SU-DHL-6 (cell line): Measurements from ENCODE around the gene CSNK2B.

Source experiments
- H2AFZ ChIP-seq: fragments of 200-600 bp; sonication (generic); 2 replicates; pipeline ENCODE4 v1.6.1; 2014; ENCODE audit warnings: low read depth, mild to moderate bottlenecking, moderate library complexity, mixed read lengths, antibody characterized with exemption, low read length; ENCODE audit not compliant: severe bottlenecking
- H3F3A ChIP-seq: fragments of 200-600 bp; shearing (Covaris generic); 2 replicates; pipeline ENCODE4 v1.6.0; 2016; ENCODE audit warnings: antibody characterized with exemption, mild to moderate bottlenecking; ENCODE audit not compliant: insufficient read depth
- H3K27ac ChIP-seq: fragments of 200-600 bp; sonication (generic); 2 replicates; pipeline ENCODE4 v1.5.1; 2016; ENCODE audit warnings: low read depth, mild to moderate bottlenecking, low read length, moderate library complexity, mixed read lengths
- H3K27me3 ChIP-seq: fragments of 200-600 bp; sonication (generic), shearing (Covaris generic); 2 replicates; pipeline ENCODE4 v1.6.0; 2014; ENCODE audit warnings: mild to moderate bottlenecking, low read length
- H3K36me3 ChIP-seq: fragments of 200-600 bp; sonication (generic); 2 replicates; pipeline ENCODE4 v1.6.1; 2014; ENCODE audit warnings: mild to moderate bottlenecking, low read length, mixed read lengths
- H3K4me2 ChIP-seq: fragments of 300-600, 200-600 bp; shearing (Covaris generic), sonication (generic); 2 replicates; pipeline ENCODE4 v1.6.0; 2014; ENCODE audit warnings: low read length, low read depth, mild to moderate bottlenecking; ENCODE audit not compliant: poor library complexity, severe bottlenecking
- H3K4me3 ChIP-seq: fragments of 200-600 bp; sonication (generic); 2 replicates; pipeline ENCODE4 v1.5.1; 2014; ENCODE audit warnings: antibody characterized with exemption, low read length, mild to moderate bottlenecking, mixed read lengths; ENCODE audit not compliant: insufficient read depth, poor library complexity, severe bottlenecking
- H3K79me2 ChIP-seq: fragments of 200-600 bp; sonication (generic); 2 replicates; pipeline ENCODE4 v1.6.1; 2014; ENCODE audit warnings: mild to moderate bottlenecking, low read length, moderate library complexity; ENCODE audit not compliant: insufficient read depth
- H3K9ac ChIP-seq: fragments of 200-600 bp; sonication (generic); 2 replicates; pipeline ENCODE4 v1.7.0; 2014; ENCODE audit warnings: mild to moderate bottlenecking, low read length
- H3K9me2 ChIP-seq: fragments of 200-600 bp; sonication (generic); replicated peaks from 2 replicates; pipeline ENCODE4 v1.6.1; 2014; ENCODE audit warnings: low read length; ENCODE audit not compliant: insufficient read depth
- H3K9me3 ChIP-seq: fragments of 200-600 bp; sonication (generic); 2 replicates; pipeline ENCODE4 v1.6.1; 2014; ENCODE audit warnings: low read length, mixed read lengths; ENCODE audit not compliant: insufficient read depth
- H4K20me1 ChIP-seq: fragments of 200-600 bp; sonication (generic); 2 replicates; pipeline ENCODE4 v1.6.1; 2014; ENCODE audit warnings: low read depth, mild to moderate bottlenecking, antibody characterized with exemption, low read length, moderate library complexity, mixed read lengths
- EZH2phosphoT487 ChIP-seq: fragments of 200-600 bp; sonication (generic), shearing (Covaris generic); conservative IDR thresholded peaks from 2 replicates; pipeline ENCODE4 v1.6.1; 2018; ENCODE audit warnings: mild to moderate bottlenecking, antibody characterized with exemption, low read length, moderate library complexity, mixed read lengths
- TF ChIP-seq, protein P1 (sequence below): fragments of 200-600 bp; sonication (generic); IDR thresholded peaks from one replicate; pipeline ENCODE4 v1.5.1; 2017; ENCODE audit warnings: antibody characterized with exemption, mild to moderate bottlenecking, low read length, moderate library complexity; ENCODE audit not compliant: insufficient read depth, poor library complexity, severe bottlenecking

Gene CSNK2B

DNA sequence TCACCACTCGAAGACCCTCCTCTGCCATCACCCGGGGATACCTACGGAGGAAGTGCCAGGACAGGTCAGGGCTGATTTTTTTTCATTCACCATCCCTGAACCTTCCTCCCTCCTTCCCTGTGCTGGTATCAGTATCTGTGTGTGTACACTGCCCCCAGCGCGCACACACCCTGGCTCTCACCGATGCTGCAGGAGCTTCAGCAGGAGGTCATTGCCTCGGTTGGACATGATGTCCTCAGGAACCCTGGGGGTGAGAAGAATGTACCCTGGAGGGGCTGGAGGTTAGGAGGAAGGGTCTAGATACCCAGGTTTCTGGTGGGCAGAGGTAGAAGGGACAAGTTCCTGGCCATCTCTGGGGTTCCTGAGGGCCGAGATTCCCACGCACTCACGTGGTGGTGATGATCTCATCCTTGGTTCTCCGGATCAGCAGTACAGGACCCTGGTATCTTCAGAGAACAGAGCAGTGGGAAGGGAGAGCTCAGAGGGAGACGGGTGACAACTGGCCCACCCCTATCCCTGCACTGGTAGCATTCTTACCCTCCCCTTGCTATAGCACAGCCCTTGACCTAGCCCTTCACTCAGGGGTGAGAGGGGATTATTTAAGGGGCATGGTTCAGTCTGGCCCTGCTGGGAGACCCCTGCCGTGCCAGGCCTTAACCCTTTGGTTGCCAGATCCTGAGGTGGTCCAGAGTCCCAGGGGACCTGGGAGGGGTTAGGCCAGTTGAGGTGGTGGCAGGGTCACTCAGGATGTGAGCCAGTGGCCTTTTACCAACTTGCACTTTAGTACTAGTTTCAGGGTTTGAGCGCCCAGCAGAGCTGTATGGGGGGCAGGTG, 22.2 kb downstream of the CSNK2B start:
- no peak overlapping the region for H3K4me2 ChIP-seq
- no peaks in the 10 kb centered on the region for H3F3A ChIP-seq
- TF ChIP-seq, protein P1, sequence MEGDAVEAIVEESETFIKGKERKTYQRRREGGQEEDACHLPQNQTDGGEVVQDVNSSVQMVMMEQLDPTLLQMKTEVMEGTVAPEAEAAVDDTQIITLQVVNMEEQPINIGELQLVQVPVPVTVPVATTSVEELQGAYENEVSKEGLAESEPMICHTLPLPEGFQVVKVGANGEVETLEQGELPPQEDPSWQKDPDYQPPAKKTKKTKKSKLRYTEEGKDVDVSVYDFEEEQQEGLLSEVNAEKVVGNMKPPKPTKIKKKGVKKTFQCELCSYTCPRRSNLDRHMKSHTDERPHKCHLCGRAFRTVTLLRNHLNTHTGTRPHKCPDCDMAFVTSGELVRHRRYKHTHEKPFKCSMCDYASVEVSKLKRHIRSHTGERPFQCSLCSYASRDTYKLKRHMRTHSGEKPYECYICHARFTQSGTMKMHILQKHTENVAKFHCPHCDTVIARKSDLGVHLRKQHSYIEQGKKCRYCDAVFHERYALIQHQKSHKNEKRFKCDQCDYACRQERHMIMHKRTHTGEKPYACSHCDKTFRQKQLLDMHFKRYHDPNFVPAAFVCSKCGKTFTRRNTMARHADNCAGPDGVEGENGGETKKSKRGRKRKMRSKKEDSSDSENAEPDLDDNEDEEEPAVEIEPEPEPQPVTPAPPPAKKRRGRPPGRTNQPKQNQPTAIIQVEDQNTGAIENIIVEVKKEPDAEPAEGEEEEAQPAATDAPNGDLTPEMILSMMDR, result no peak
- no peak for TF ChIP-seq EZH2phosphoT487
- H3K79me2 ChIP-seq, result no peaks in the 10 kb centered on the region
- H2AFZ ChIP-seq, result no peak overlapping the region
- no peaks in the 10 kb centered on the region for H3K9me2 ChIP-seq
- no peaks in the 10 kb centered on the region for H4K20me1 ChIP-seq
- no peak overlapping the region for H3K9ac ChIP-seq
- H3K4me3 ChIP-seq, result no peak overlapping the region
- H3K9me3 ChIP-seq, result no peaks in the 10 kb centered on the region
- H3K36me3 ChIP-seq, result no peaks in the 10 kb centered on the region
- H3K27me3 ChIP-seq, result no peaks in the 10 kb centered on the region
- no peak overlapping the region for H3K27ac ChIP-seq

DNA sequence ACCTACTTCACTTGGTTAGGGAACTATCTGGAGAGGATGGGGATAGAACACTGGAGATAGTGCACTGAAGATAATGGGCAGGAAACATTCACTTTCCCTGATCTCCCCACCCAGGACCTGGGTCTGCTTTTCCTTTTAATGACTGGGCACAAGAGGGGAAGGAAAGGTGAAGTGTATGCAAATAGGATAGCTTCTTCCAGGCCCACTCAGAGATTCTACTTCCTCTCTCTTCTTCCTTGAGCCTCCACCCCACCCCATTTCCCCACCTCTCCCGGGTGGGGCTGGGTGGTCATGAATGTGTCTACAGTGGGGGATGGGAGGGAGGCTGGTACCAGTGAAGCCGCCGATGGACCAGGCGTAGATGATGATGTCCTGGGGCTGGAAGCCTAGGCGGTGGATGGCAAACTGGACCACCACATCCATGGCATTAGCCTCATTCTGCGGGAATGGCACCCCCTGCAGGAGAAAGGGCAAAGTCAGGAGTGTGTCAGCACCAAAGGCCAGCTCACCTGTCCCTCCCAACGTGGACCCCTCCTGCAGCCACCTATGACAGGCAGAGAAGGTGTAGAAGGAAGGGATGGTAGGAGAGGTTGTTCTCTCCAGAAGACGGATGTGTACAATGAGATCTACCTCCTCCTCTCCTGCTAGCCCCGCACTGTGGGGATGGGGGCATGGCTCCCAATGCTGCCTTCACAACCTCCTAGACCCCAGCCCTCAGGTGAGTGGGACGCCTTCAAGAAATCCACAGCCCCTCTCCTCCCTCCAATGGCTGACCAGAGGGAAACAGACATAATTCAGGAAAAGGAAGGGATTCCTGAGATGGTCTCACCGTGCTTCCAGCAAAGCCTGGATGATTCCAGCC, 23.6 kb downstream of the CSNK2B start:
- Histone ChIP-seq H3K4me3 (no peak overlapping the region), H3K9ac (no peak overlapping the region), H3K9me3 (no peaks in the 10 kb centered on the region), H3K4me2 (no peak overlapping the region), H4K20me1 (no peaks in the 10 kb centered on the region), H3K36me3 (no peaks in the 10 kb centered on the region), H3K79me2 (no peaks in the 10 kb centered on the region), H3K27ac (no peak overlapping the region), H3K27me3 (no peaks in the 10 kb centered on the region), H3F3A (no peaks in the 10 kb centered on the region), H2AFZ (no peak overlapping the region), H3K9me2 (no peaks in the 10 kb centered on the region)
- TF ChIP-seq, protein P1, result peak; percentile 71
- TF ChIP-seq EZH2phosphoT487, result no peak

GRCh38 chr6:31690231-31691077, 24.6 kb downstream of the CSNK2B start:
- Histone ChIP-seq H3K27ac (no peak overlapping the region), H4K20me1 (no peaks in the 10 kb centered on the region), H3K36me3 (peaks cover 5% of the 10 kb centered on the region; the same call in 1 of the 2 replicates), H3K9me3 (no peaks in the 10 kb centered on the region), H3K9me2 (no peaks in the 10 kb centered on the region), H3F3A (no peaks in the 10 kb centered on the region), H3K27me3 (no peaks in the 10 kb centered on the region), H3K4me2 (no peak overlapping the region), H3K9ac (no peak overlapping the region), H3K4me3 (no peak overlapping the region), H3K79me2 (no peaks in the 10 kb centered on the region), H2AFZ (no peak overlapping the region)
- no peak for TF ChIP-seq EZH2phosphoT487
- TF ChIP-seq, protein P1, result no peak
